ENCODE data around the gene ITGB2. TPM values are rescaled to one million over a fixed set of nuclear protein-coding genes. Genes with fewer than 3 reads are reported as not detected.

Gene ITGB2
- total and polyA plus RNA-seq, 12 donors, result 6.3 to 249 (median 98.9) TPM

DNA sequence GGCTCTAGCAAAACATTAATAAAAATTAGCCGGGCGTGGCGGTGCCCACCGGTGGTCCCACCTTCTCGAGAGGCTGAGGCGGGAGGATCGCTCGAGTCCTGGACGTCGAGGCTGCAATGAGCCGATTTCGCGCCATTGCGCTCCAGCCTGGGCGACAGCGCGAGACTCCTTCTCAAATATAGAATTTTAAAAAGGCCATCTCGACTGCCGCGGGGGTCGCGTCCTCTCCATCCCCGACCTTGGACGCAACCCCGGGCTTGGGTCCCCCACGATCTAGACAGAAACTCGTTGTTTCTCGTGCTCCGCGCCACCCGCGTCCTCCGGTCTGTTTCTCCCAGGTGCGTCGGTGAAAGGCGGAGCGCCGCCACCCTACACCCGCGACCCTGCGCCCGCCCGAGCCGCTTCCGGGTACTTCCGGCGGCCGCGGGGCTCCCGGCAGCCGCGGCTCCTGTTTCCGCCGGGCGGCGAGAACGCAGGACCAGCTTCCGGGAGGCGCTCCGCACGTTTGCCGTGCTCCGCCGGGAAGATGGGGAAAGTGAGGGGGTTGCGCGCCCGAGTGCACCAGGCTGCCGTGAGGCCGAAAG lies 18.9 kb upstream of the ITGB2 start, which contains the start of gene SLX9:
SLX9 (plus strand) TSS at position 498 of the 584 bp plus-strand sequence; CDS start at position 527, 29 bp downstream.
- Histone ChIP-seq H3K36me3 (replicated peaks in 1 of 2) (peaks cover 0 to 10% of the 10 kb centered on the region in 2 donors), H3K4me3 (peak within 1 kb of the TSS; percentile 55 to 94 (median 74)), H3K27me3 (no peaks in the 10 kb centered on the region), H3K27ac (peak within 1 kb of the TSS in 3 of 5 donors; percentile 22 to 74 (median 55)), H3K4me1 (replicated peaks in 1 of 2) (peaks cover 12 to 29% of the 10 kb centered on the region in 2 donors), H3K9me3 (replicated peaks in 1 of 3) (no peaks in the 10 kb centered on the region)
- intact Hi-C loops (cut with DNase I), result no loop called here
- DNase-seq, result peak; percentile 68 to 77 (median 70)
- WGBS, 4 donors, result 1 to 4% (median 2%) methylated on average over 20 to 69 of the region's 69 CpGs
- TF ChIP-seq POLR2A (IDR thresholded peaks at IDR 0.05), result peak in 1 of 2 donors; percentile 21
- TF ChIP-seq, protein P1, sequence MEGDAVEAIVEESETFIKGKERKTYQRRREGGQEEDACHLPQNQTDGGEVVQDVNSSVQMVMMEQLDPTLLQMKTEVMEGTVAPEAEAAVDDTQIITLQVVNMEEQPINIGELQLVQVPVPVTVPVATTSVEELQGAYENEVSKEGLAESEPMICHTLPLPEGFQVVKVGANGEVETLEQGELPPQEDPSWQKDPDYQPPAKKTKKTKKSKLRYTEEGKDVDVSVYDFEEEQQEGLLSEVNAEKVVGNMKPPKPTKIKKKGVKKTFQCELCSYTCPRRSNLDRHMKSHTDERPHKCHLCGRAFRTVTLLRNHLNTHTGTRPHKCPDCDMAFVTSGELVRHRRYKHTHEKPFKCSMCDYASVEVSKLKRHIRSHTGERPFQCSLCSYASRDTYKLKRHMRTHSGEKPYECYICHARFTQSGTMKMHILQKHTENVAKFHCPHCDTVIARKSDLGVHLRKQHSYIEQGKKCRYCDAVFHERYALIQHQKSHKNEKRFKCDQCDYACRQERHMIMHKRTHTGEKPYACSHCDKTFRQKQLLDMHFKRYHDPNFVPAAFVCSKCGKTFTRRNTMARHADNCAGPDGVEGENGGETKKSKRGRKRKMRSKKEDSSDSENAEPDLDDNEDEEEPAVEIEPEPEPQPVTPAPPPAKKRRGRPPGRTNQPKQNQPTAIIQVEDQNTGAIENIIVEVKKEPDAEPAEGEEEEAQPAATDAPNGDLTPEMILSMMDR (IDR thresholded peaks at IDR 0.05), result no peak

GRCh38 chr21:44938772-44939531 lies 18.3 kb upstream of the ITGB2 start:
- Histone ChIP-seq H3K4me3 (peak overlapping the region in 2 of 4 donors; percentile 55 to 91), H3K27ac (peak overlapping the region in 1 of 5 donors; percentile 32), H3K9me3 (replicated peaks in 1 of 3) (no peaks in the 10 kb centered on the region), H3K4me1 (replicated peaks in 1 of 2) (peaks cover 12 to 29% of the 10 kb centered on the region in 2 donors), H3K27me3 (no peaks in the 10 kb centered on the region), H3K36me3 (replicated peaks in 1 of 2) (peaks cover 0 to 4% of the 10 kb centered on the region in 2 donors)
- intact Hi-C loops (cut with DNase I), result no loop called here
- TF ChIP-seq, protein P1 (IDR thresholded peaks at IDR 0.05), result no peak
- TF ChIP-seq POLR2A (IDR thresholded peaks at IDR 0.05), result no peak
- peak in 2 of 7 donors; percentile 6 to 11 for DNase-seq
- 88 to 89% (median 89%) methylated on average over 17 to 18 of the region's 18 CpGs for WGBS, 4 donors

DNA sequence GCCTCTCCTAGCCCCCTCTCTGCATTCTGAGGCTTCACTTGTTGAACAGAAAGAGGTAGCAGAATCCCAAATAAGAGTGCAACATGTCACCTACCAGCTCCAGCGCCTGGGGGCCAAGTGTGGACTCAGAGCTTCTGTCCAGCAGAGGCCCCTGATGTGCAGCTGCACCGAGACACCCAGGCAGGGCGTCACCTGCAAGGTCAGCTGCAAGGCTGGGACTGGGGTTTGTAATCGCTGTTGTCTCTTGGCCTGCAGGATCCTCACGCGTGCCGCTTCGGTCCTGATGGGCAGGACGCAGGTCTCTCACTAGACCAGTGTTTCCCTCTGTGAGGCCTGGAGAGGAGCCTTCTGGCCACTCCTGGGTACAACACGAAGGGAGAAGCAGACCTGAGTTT lies 14.8 kb upstream of the ITGB2 start:
- Histone ChIP-seq H3K27ac (no peak overlapping the region), H3K36me3 (replicated peaks in 1 of 2) (no peaks in the 10 kb centered on the region), H3K4me3 (no peak overlapping the region), H3K9me3 (replicated peaks in 1 of 3) (no peaks in the 10 kb centered on the region), H3K4me1 (replicated peaks in 1 of 2) (peaks cover 18 to 30% of the 10 kb centered on the region in 2 donors), H3K27me3 (peaks cover 13% of the 10 kb centered on the region)
- WGBS, 4 donors, result 72 to 84% (median 80%) methylated on average over 7 to 10 of the region's 10 CpGs
- intact Hi-C loops (cut with DNase I), result no loop called here
- TF ChIP-seq, protein P1 (IDR thresholded peaks at IDR 0.05), result no peak
- no peak for TF ChIP-seq POLR2A (IDR thresholded peaks at IDR 0.05)
- no peak for DNase-seq

DNA sequence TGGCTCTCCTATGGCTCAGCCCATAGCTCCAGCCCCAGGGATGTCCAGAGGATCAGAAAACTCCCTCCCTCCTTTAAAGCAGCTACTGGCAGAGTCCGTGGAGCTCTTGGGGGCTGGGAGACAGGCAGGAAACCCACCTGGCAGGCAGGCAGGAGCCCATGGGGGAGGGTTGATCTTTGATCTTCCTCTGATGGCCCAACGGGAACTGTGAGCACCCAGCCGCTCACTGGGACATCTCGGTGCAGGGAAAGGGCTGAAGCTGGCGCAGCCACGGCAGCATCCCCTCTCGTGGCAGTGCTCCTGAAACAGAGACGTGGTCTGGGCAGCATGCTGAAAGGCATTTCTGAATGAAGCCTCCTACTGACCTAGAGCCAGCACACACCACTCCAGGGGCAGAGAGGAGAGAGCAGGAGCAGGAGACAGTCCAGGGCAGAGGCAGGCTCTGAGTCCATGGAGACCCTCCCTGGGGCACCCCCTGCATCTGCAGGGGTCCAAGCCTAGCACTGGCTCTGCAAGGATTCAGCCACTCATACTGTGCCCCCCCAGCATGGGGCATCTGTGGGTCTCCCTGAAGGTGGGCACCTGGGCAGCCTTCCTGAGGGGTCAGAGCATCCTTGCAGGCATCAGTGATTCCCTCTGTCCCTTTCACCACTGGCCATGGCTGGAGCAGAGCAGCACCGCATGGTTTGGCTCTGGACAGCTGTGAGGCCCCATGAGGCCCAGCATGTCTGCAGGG lies 14.3 kb upstream of the ITGB2 start:
- Histone ChIP-seq H3K27me3 (peaks cover 13% of the 10 kb centered on the region), H3K36me3 (replicated peaks in 1 of 2) (no peaks in the 10 kb centered on the region), H3K9me3 (replicated peaks in 1 of 3) (no peaks in the 10 kb centered on the region), H3K4me3 (no peak overlapping the region), H3K27ac (no peak overlapping the region), H3K4me1 (replicated peaks in 1 of 2) (peaks cover 17 to 27% of the 10 kb centered on the region in 2 donors)
- intact Hi-C loops (cut with DNase I), result loop anchor here in 1 of 2 donors (5.0 kb wide), 1 partner anchor 38 kb away; no protein-coding TSS in a partner anchor
- 85 to 91% (median 88%) methylated on average over 7 to 9 of the region's 9 CpGs for WGBS, 4 donors
- TF ChIP-seq POLR2A (IDR thresholded peaks at IDR 0.05), result no peak
- DNase-seq, result no peak
